ENCODE measurements around the gene ABCF3. TPM values are rescaled to one million over a fixed set of nuclear protein-coding genes. Genes with fewer than 3 reads are reported as not detected.
A peak's percentile ranks its signal among the peaks of the same experiment; 100 is the strongest.
"Not testable (repeated sequence)": the region's sequence is repeated elsewhere in the genome, so short reads cannot be mapped to it uniquely, and the experiment has no call there.

ABCF3 gene, protein sequence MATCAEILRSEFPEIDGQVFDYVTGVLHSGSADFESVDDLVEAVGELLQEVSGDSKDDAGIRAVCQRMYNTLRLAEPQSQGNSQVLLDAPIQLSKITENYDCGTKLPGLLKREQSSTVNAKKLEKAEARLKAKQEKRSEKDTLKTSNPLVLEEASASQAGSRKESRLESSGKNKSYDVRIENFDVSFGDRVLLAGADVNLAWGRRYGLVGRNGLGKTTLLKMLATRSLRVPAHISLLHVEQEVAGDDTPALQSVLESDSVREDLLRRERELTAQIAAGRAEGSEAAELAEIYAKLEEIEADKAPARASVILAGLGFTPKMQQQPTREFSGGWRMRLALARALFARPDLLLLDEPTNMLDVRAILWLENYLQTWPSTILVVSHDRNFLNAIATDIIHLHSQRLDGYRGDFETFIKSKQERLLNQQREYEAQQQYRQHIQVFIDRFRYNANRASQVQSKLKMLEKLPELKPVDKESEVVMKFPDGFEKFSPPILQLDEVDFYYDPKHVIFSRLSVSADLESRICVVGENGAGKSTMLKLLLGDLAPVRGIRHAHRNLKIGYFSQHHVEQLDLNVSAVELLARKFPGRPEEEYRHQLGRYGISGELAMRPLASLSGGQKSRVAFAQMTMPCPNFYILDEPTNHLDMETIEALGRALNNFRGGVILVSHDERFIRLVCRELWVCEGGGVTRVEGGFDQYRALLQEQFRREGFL
- 49.1 TPM for polyA plus RNA-seq

DNA sequence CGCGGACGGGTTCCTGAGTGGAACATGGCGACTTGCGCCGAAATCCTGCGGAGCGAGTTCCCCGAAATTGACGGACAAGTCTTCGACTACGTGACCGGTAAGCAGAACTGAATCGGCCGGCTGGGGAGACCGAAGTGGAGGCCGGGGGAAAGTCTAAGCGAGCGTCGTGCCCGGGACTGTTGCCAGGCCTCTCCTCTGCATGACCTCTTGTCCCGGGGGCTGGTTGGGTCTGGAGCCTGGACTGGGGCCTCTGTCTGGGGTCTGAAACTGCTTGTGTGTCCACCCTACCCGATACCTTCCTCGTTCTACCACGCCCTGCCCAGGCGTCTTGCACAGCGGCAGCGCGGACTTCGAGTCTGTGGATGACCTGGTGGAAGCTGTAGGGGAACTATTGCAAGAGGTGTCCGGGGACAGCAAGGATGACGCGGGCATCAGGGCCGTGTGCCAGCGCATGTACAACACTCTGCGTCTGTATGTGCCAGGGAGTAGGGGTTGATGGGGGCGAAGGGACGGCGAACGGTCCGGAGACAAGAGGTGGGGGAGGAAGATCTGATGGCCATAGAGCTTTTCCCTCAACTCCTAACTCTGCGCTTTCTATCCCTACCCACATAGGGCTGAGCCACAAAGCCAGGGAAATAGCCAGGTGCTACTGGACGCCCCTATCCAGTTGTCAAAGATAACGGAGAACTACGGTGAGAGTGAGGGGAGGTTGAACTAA, at the start of gene ABCF3:
TSS of gene ABCF3 (plus strand) at position 16 of the 718 bp plus-strand sequence. CDS start at position 25, 9 bp downstream.
- no peaks in the 10 kb centered on the region for H3K9me3 Mint-ChIP-seq
- H3K4me3 Mint-ChIP-seq: peak within 1 kb of the TSS; percentile 98 to 99 (median 98)
- peaks cover 8% of the 10 kb centered on the region for H3K36me3 Mint-ChIP-seq
- peaks cover 11 to 33% (median 25%) of the 10 kb centered on the region in 3 donors for H3K4me1 Mint-ChIP-seq
- H3K27me3 Mint-ChIP-seq: no peaks in the 10 kb centered on the region
- H3K27ac Mint-ChIP-seq: peak within 1 kb of the TSS; percentile 82 to 94 (median 90)

DNA sequence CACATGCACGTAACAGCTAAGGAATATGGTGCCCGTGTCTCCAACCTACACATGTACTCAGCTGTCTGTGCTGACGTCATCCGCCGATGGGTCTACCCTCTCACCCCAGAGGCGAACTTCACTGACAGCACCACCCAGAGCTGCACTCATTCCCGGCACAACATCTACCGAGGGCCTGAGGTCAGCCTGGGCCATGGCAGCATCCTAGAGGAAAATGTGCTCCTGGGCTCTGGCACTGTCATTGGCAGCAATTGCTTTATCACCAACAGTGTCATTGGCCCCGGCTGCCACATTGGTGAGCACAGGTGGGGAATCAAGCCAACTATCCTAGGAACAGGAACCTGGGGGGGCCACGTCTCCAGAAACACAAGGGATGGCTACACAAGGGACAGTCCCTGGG, 45.6 kb upstream of the ABCF3 start:
- Mint-ChIP-seq H3K9me3 (no peaks in the 10 kb centered on the region), H3K4me1 (peaks cover 19 to 31% (median 23%) of the 10 kb centered on the region in 3 donors), H3K27ac (no peak overlapping the region), H3K27me3 (no peaks in the 10 kb centered on the region), H3K4me3 (no peak overlapping the region), H3K36me3 (peaks cover 2% of the 10 kb centered on the region)

DNA sequence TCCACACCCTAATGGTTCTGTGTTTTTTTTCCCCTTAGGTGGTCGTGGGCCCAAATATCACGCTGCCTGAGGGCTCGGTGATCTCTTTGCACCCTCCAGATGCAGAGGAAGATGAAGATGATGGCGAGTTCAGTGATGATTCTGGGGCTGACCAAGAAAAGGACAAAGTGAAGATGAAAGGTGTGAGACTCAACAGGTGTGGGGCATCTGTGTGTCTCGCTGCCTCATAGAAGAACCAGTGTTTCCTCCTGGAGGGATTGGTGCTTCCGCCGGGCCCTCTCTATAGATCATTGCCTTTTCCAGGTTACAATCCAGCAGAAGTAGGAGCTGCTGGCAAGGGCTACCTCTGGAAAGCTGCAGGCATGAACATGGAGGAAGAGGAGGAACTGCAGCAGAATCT, 43.8 kb upstream of the ABCF3 start:
- Mint-ChIP-seq H3K27me3 (no peaks in the 10 kb centered on the region), H3K4me3 (no peak overlapping the region), H3K4me1 (peaks cover 5 to 15% (median 10%) of the 10 kb centered on the region in 3 donors), H3K36me3 (peaks cover 2% of the 10 kb centered on the region), H3K27ac (peak overlapping the region in 1 of 3 donors; percentile 47), H3K9me3 (no peaks in the 10 kb centered on the region)

DNA sequence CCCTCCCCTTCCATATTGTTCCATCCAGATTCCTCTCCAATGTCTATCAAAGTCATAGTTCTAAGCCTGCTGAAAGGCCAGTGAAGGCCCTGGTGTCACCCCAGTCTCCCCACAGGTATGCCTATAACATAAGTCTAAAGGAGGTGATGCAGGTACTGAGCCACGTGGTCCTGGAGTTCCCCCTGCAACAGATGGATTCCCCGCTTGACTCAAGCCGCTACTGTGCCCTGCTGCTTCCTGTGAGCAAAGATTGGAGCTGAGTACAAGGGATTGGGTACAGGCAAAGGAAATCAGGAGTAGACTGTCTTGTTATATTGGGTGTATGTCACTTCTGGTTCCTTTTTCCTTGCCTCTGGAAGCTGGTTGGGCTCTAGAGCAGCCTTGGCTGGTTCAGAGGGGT, 42.7 kb upstream of the ABCF3 start:
- Mint-ChIP-seq H3K27ac (peak overlapping the region in 1 of 3 donors; percentile 23), H3K4me1 (peaks cover 3 to 7% (median 6%) of the 10 kb centered on the region in 3 donors), H3K9me3 (no peaks in the 10 kb centered on the region), H3K27me3 (no peaks in the 10 kb centered on the region), H3K4me3 (no peak overlapping the region), H3K36me3 (peaks cover 2% of the 10 kb centered on the region)

DNA sequence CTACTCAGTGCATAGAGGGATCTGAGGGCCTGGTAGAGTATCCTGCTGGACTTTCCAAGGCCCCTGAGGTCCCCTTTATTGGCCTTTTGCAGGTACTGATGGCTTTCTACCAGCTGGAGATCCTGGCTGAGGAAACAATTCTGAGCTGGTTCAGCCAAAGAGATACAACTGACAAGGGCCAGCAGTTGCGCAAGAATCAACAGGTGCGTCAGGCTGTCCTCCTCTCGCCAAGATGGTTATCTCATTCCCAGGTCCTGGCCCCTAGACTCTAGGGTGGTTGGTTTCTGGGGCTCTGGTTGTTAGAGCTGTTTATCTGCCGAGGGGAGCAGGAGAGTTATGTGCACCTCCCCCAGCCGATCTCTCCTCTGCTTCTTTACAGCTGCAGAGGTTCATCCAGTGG, 41.5 kb upstream of the ABCF3 start:
- H3K27ac Mint-ChIP-seq: peak overlapping the region in 1 of 3 donors; percentile 5
- H3K4me1 Mint-ChIP-seq: peaks cover 3 to 7% (median 6%) of the 10 kb centered on the region in 3 donors
- H3K4me3 Mint-ChIP-seq: no peak overlapping the region
- no peaks in the 10 kb centered on the region for H3K9me3 Mint-ChIP-seq
- H3K27me3 Mint-ChIP-seq: no peaks in the 10 kb centered on the region
- peaks cover 2% of the 10 kb centered on the region for H3K36me3 Mint-ChIP-seq

DNA sequence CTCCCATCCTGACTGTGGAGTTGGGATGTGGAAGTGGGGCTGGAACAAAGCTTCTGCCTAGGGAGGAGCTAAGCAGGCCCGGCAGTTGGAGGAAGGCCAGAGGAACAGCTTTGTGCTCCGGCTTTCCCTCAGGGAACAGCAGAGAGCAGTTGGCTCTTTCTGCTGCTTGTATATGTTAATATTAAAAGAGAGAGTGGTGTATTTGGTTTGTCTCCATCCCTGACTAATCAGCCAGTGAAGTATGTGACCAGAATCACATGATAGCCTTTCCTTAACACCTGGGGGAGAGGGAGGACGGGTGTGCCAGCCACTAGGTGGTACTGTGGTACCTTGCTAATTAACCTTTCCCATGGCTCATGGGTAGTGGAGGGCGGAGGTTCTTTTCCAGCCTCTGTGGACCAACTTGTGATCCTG, 40.9 kb upstream of the ABCF3 start:
- Mint-ChIP-seq H3K4me1 (peaks cover 3 to 7% (median 6%) of the 10 kb centered on the region in 3 donors), H3K27me3 (no peaks in the 10 kb centered on the region)

DNA sequence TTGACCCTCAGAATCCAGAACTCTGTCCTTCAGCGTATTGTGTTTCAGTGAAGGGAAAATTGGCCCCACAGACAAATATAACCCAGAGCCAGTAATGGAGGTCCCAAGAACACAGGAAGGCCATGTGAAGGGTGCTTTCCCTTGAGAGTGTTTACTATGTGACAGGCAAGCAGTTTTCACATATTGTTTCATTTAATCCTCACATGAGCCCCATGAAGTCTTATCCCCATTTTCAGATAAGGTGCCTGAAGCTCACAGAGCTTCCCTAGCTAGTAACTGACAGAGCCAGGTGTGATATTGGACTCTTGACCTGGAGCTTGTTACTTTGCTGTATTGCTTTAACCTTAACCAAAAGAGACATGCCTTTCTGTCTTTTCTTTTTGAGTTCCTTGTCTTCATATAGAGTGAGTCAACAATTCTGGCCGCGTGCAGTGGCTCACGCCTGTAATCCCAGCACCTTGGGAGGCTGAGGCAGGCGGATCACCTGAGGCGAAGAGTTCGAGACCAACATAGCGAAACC, 40.2 kb upstream of the ABCF3 start:
- no peak overlapping the region for H3K4me3 Mint-ChIP-seq

More for the DNA sequence above, 40.9 kb upstream of the ABCF3 start:
- H3K9me3 Mint-ChIP-seq: no peaks in the 10 kb centered on the region
- H3K4me3 Mint-ChIP-seq: peak overlapping the region in 1 of 4 donors; percentile 43
- peaks cover 2% of the 10 kb centered on the region for H3K36me3 Mint-ChIP-seq
- peak overlapping the region; percentile 53 to 77 (median 62) for H3K27ac Mint-ChIP-seq

DNA sequence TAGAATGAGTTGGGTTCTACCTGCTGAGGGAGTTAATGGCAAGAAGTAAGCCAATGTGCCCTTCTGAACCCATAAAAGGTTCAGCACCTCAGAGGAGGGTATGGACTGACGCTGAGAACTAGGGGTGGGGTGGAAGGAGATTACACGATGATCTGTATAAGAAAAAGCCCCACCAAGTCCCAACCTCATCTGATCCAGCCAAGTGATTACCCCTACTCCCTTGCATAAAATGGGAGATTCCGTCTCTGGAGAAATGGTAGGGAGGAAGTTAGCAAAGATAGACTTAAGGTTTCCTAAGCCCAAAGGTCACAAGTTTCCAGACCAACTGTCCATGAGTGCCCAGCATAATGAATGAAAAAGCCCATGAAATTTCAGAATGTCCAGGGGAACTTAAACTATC, 37.9 kb upstream of the ABCF3 start:
- Mint-ChIP-seq H3K36me3 (no peaks in the 10 kb centered on the region), H3K27ac (peak overlapping the region in 1 of 3 donors; percentile 85), H3K4me3 (no peak overlapping the region), H3K27me3 (no peaks in the 10 kb centered on the region), H3K4me1 (peaks cover 3 to 7% (median 6%) of the 10 kb centered on the region in 3 donors), H3K9me3 (no peaks in the 10 kb centered on the region)

More for the DNA sequence above, 40.2 kb upstream of the ABCF3 start:
- H3K4me1 Mint-ChIP-seq: peaks cover 3 to 7% (median 6%) of the 10 kb centered on the region in 3 donors
- H3K36me3 Mint-ChIP-seq: no peaks in the 10 kb centered on the region
- H3K27me3 Mint-ChIP-seq: no peaks in the 10 kb centered on the region
- peak overlapping the region in 2 of 3 donors; percentile 62 to 84 for H3K27ac Mint-ChIP-seq
- H3K9me3 Mint-ChIP-seq: no peaks in the 10 kb centered on the region

DNA sequence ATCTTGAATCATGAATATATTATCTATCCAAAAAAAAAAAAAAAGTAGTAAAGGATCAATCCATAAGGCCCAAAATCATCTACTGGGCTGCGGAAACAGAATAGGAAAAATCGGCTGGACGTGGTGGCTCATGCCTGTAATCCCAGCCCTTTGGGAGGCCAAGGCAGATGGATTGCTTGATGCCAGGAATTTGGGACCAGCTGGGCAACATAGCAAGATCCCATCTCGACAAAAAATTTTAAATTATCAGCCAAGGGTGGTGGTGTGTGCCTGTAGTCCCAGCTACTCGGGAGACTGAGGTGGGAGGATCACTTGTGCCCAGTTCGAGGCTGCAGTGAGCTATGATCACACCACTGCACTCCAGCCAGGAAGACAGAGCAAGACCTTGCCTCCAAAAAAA, 36.9 kb upstream of the ABCF3 start:
- no peaks in the 10 kb centered on the region for H3K36me3 Mint-ChIP-seq
- no peak overlapping the region for H3K27ac Mint-ChIP-seq
- no peaks in the 10 kb centered on the region for H3K9me3 Mint-ChIP-seq
- H3K4me1 Mint-ChIP-seq: peaks cover 3 to 10% (median 7%) of the 10 kb centered on the region in 3 donors
- H3K27me3 Mint-ChIP-seq: no peaks in the 10 kb centered on the region
- H3K4me3 Mint-ChIP-seq: no peak overlapping the region

DNA sequence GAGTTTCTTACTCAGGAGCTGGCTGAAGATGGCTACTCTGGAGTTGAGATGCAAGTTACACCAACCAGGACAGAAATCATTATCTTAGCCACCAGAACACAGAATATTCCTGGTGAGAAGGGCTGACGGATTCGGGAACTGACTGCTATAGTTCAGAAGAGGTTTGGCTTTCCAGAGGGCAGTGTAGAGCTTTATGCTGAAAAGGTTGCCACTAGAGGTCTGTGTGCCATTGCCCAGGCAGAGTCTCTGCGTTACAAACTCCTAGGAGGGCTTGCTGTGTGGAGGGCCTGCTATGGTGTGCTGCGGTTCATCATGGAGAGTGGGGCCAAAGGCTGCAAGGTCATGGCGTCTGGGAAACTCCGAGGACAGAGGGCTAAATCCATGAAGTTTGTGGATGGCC, 36.2 kb upstream of the ABCF3 start:
- not testable (repeated sequence) for H3K27me3 Mint-ChIP-seq, H3K27ac Mint-ChIP-seq, H3K4me1 Mint-ChIP-seq, H3K36me3 Mint-ChIP-seq, H3K9me3 Mint-ChIP-seq
- H3K4me3 Mint-ChIP-seq: peak overlapping the region in 1 of 4 donors; percentile 21

DNA sequence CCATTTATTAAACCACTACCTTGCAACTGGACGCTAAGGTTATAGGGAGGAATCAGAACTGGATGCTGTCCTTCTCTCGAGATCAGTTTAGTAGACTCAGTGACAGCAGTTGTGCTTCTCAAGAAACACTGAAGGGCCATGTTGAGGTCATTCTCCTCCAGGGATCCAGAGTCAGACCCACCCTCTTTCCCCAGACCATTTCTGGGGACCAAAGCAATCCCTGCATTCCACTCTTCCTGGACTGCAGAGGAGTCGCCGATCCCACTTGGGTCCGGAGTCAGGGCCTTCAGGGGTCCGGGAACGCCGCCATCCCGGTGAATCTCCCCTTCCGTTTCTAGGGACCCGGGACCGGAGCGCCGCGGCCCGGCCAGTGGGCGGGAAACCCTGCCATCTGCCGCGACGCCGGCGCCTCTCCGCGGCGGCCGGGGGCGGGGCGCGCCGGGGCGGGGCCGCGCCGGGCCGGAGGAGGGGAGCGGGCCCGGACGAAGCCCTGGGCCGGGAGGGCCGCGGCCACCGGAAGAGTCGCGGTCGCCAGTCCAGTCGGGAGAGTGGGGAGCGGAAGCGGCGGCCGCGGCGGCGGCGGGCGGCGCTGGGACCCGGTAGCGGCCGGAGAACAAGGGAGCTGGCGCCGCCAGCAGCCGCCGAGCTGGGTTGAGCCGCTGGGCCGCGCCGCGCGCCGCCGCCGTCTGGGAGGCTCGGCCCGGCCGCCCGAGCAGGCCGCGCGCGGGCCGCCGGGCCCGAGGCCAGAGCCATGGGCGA, 30.9 kb upstream of the ABCF3 start, which contains the start of gene DVL3:
TSS of gene DVL3 (plus strand) at position 493 of the 759 bp plus-strand sequence. CDS start at position 752, 259 bp downstream.
- Mint-ChIP-seq H3K27me3 (no peaks in the 10 kb centered on the region), H3K4me1 (peaks cover 12 to 27% (median 22%) of the 10 kb centered on the region in 3 donors), H3K27ac (peak within 1 kb of the TSS; percentile 85 to 92 (median 90)), H3K9me3 (no peaks in the 10 kb centered on the region), H3K4me3 (peak within 1 kb of the TSS; percentile 85 to 97 (median 97)), H3K36me3 (peaks cover 2% of the 10 kb centered on the region)

DNA sequence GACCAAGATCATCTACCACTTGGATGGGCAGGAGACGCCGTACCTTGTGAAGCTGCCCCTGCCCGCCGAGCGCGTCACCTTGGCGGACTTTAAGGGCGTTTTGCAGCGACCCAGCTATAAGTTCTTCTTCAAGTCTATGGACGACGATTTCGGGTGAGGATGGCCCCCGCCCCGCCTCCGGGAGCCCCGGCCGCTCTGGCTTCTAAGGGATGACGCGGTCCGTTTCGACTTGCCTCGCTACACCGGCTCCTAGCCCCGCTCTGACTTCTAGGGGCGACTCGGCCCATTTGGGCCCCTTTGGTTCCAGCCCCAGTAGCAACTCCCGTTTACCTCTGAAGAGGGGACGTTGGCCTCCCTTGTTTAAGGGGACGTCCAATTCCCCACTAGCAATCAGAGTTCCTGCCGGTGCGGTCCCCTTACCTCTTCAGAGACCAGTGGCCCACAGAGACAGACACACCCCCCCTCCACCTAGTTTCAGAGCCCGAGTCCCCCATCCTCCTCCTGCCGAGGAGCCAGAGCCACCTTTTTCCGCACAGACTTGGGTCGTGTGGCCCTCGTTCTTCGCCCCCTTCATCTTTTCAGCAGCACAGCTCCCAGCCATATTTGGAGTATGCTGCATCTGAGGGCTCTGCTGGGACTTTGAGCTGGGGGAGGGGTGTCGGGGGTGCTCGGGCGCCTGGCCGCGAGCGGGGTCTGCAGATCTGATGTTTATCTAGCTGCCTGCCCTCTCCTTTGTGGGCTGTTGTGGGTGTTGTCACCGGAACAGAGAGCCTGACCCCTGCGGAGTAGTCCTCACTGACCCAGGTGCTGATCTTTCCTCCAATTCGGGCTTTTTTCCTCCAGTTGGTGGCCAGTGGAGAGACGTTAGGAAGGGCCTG, 30.1 kb upstream of the ABCF3 start:
- Mint-ChIP-seq H3K27me3 (no peaks in the 10 kb centered on the region), H3K9me3 (no peaks in the 10 kb centered on the region), H3K4me3 (peak overlapping the region; percentile 85 to 97 (median 97)), H3K4me1 (peaks cover 12 to 31% (median 27%) of the 10 kb centered on the region in 3 donors), H3K27ac (peak overlapping the region; percentile 85 to 92 (median 88)), H3K36me3 (peaks cover 2% of the 10 kb centered on the region)

DNA sequence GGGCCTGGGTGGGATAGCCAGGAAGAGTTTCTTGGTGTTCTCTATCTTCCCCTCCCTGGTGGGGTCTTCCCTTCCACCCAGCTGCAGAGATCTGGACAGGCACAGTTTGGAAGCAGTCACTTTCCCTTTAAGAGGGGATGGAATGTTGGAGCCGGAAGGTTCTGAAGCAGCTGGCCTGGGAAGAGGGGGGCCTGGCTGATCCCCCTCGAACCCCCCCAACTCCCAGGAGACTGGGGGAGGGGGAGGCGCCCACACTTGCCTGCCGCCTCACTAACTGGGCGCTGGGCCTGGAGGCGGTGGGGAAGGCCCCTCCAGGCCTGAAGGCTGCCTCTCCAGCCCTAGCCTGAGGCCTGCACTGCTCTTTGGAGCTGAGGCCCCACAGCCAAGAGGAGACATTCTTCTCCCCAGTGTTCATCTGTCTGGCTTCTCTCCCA, 29.5 kb upstream of the ABCF3 start:
- peaks cover 2% of the 10 kb centered on the region for H3K36me3 Mint-ChIP-seq
- H3K4me1 Mint-ChIP-seq: peaks cover 15 to 33% (median 29%) of the 10 kb centered on the region in 3 donors
- no peaks in the 10 kb centered on the region for H3K27me3 Mint-ChIP-seq
- H3K9me3 Mint-ChIP-seq: no peaks in the 10 kb centered on the region
- peak overlapping the region; percentile 85 to 97 (median 97) for H3K4me3 Mint-ChIP-seq
- peak overlapping the region in 2 of 3 donors; percentile 85 to 92 for H3K27ac Mint-ChIP-seq
